AG08396 (cell line): ENCODE measurements around the gene GPR152.

Source experiments
- DNase-seq: peaks from one replicate; pipeline ENCODE4 v3.0.0; 2012; ENCODE audit warnings: low spot score, mixed read lengths

The GPR152 gene

GRCh38 chr11:67465189-67465510, 12.6 kb upstream of the GPR152 start:
- DNase-seq: no peak

- peak; percentile 84 for DNase-seq
Observed at GRCh38 chr11:67464411-67465188, 12.1 kb upstream of the GPR152 start.

GRCh38 chr11:67463680-67464410, 11.3 kb upstream of the GPR152 start:
- DNase-seq: no peak

GRCh38 chr11:67463186-67463585, 10.7 kb upstream of the GPR152 start:
- no peak for DNase-seq

GRCh38 chr11:67458266-67458665, 5.7 kb upstream of the GPR152 start:
- no peak for DNase-seq

- DNase-seq: no peak
Observed at GRCh38 chr11:67457453-67457852, 4.9 kb upstream of the GPR152 start.

GRCh38 chr11:67456068-67456705, 3.7 kb upstream of the GPR152 start:
- no peak for DNase-seq

- no peak for DNase-seq
Observed at GRCh38 chr11:67455054-67455453, 2.5 kb upstream of the GPR152 start, which contains the start of gene CABP4. Gene CABP4 (plus strand): TSS chr11:67455354. CDS start chr11:67455424, 70 bp downstream.

GRCh38 chr11:67453816-67454732, 1.5 kb upstream of the GPR152 start:
- DNase-seq: no peak

GRCh38 chr11:67451658-67451976, 912 bp downstream of the GPR152 start:
- no peak for DNase-seq

- DNase-seq: no peak
Observed at GRCh38 chr11:67450796-67451657, 1.5 kb downstream of the GPR152 start.

GRCh38 chr11:67449116-67449844, 3.2 kb downstream of the GPR152 start:
- DNase-seq: no peak

- DNase-seq: no peak
Observed at GRCh38 chr11:67448220-67448609, 4.3 kb downstream of the GPR152 start.

- no peak for DNase-seq
Observed at GRCh38 chr11:67445515-67445914, 7.0 kb downstream of the GPR152 start.

- DNase-seq: peak; percentile 45
Observed at GRCh38 chr11:67442504-67443404, 9.8 kb downstream of the GPR152 start.

GRCh38 chr11:67441731-67442351, 10.7 kb downstream of the GPR152 start:
- no peak for DNase-seq

GRCh38 chr11:67441098-67441563, 11.4 kb downstream of the GPR152 start:
- DNase-seq: no peak

- no peak for DNase-seq
Observed at GRCh38 chr11:67440229-67441097, 12.1 kb downstream of the GPR152 start.
